NCI-H748 (cell line): ENCODE measurements around the gene EPN1.

Experiments
- DNase-seq: peaks from one replicate; lab custom pipeline; 2025; ENCODE audit not compliant: unreplicated experiment; lab: John Stamatoyannopoulos, UW

The EPN1 gene

GRCh38 chr19:55674841-55675660 lies at the start of gene EPN1:
Gene EPN1 (plus strand): TSS chr19:55675226. CDS start chr19:55678628, 3,402 bp downstream.
- peak; percentile 99 for DNase-seq

- DNase-seq: no peak
These were observed 48.7 kb upstream of the EPN1 start for GRCh38 chr19:55626350-55626749.

- DNase-seq: peak; percentile 96
These were observed 42.6 kb upstream of the EPN1 start for GRCh38 chr19:55632463-55632834.

DNA sequence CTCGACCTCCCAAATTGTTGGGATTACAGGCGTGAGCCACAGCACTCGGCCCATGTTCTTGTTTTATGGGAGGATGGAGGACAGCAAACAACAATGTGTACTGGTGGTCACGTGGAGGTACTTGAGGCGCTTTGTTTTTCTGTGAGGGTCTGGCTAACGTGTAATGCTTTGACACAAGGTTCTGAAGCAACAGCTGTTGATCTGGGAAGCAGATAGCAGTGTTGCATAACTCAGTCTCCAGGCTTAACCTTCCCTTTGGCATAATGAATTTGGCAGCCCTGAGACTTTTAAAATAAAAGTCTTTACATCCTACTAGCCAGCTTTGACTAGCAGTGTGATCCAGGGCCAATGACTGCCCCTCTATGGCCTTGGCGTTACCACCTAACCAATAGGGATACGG lies 41.2 kb upstream of the EPN1 start:
- DNase-seq: no peak

DNA sequence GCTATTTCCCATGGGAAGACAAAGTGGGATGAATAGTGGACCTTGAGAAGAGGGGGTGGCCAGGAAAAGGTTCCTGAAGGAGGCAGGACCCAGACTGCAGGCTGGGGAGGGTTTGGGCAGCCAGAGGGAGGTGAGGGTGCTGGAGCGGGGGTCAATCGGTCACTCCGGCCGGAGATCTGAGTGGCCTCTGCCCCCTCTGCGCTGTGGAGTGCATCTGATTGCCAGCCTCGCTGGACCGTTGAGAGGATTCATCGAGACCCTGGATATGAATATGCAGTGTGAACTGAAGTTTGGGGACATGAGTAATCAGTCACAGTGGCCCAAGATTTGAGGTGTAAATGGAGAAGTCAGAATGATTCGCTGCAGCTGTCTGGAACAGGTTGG lies 39.7 kb upstream of the EPN1 start:
- no peak for DNase-seq

DNA sequence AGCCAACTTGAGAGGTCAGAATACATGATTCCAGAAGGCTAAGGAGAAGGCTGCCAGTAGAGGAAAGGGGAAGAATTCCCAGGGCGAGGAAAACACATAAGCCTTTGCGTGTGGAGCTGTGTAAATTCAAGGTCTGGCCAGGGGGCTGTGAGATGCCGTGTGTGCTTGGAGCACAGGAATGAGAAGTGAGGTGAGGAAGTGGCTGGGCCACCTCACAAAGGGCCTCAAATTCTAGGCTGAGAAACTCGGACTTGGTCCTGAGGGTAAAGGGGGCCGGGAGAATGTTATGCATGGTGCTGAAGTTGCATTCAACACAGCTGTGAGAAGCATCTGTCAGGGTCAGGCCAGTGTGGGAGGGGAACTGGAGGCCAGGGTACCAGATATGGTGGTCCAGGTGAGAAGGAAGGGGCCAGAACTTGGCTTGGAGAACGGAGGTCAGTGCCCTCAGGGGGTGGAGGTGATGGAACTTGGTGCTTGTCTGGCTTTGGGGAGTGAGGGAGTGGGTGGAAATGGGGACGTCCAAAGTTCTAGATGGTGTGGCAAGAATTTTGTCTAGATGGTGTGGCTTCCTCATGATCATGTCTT lies 39.1 kb upstream of the EPN1 start:
- no peak for DNase-seq

DNA sequence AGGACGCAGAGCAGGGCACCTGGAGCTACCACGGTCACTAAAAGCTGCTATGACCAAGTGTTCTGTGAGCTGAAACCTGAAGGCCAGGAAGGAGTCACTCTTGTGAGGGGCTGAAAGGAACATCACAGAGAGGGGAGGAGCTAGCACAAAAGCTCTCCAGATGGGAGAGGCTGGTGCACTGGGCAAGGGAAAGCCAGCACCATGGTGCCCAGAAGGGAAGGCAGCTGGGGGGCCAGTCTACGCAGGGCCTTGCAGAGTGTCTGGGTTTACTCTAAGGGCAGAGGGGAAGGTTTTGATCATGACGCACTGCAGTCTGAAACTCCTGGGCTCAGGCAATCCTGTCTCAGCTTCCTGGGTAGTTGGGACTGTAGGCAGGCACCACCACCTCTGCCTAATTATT lies 38.3 kb upstream of the EPN1 start:
- DNase-seq: no peak

- no peak for DNase-seq
These were observed 37.5 kb upstream of the EPN1 start for GRCh38 chr19:55637534-55637933.

DNA sequence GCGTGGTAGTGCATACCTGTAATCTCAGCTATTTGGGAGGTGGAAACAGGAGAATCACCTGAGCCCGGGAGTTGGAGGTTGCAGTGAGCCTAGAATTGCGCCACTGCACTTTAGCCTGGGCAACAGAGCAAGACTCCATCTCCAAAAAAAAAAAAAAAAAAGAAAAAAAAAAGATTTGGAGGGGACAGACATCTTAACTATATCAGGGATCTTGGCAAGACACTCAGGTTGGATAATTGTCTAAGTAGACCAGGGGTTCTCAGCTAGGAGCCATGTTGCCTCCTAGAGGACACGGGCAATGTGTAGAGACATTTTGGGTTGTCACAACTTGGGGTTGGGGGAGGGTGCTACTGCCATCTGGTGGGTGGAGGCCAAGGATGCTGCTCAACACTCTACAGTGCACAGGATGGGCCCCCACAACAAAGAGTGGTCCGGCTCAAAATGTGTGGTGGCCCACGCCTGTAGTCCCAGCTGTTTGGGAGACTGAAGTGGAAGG lies 36.1 kb upstream of the EPN1 start:
- DNase-seq: peak; percentile 68

- peak; percentile 94 for DNase-seq
These were observed 34.9 kb upstream of the EPN1 start for GRCh38 chr19:55640043-55640576.

DNA sequence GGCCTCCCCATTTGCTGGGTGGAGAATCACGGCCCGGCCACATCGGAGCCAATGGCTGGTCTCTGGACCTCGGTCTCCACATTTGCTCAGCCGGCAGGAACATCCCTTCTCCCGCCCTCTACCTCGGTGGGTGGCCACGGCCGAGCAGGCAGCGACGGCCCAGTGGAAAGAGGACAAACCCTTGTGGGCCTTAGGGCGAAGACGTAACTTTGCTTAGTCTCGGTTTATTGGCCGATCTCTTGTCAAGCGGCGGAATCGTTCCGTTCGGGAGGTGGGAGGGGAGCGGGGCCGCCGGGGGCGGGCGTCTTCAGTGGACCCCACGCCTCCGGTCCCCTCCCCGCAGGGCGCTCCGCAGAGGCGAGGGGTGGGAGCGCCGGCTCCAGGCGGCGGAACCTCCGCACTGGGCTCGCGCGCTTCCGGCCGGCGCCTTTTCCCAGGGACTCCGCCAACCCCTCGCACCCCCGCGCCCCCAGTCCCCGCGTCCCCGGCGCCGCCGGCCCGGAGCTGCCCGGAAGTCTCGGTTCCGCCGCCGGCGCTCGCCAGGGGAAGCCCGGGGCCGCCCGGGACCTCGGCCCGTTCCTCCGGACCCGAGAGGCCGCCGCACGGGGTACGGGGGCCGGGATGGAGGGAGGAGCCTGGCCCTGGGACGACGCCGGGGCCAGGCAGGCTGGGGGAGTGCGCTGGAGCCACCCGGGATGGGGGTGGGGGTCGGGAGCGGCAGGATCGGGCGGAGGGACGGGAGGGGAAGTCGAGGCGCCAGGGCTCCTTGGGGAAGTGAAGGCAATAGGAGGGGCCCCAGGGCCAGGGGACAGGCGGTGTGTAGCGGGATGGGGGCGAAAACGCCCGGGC lies 34.2 kb upstream of the EPN1 start, which contains the start of gene ZNF580:
Gene ZNF580 (plus strand): TSS at position 426 of the 849 bp plus-strand sequence. CDS start 1,507 bp downstream, outside the sequence.
- peak; percentile 91 for DNase-seq

- peak; percentile 58 for DNase-seq
These were observed 33.4 kb upstream of the EPN1 start for GRCh38 chr19:55641426-55642152.

DNA sequence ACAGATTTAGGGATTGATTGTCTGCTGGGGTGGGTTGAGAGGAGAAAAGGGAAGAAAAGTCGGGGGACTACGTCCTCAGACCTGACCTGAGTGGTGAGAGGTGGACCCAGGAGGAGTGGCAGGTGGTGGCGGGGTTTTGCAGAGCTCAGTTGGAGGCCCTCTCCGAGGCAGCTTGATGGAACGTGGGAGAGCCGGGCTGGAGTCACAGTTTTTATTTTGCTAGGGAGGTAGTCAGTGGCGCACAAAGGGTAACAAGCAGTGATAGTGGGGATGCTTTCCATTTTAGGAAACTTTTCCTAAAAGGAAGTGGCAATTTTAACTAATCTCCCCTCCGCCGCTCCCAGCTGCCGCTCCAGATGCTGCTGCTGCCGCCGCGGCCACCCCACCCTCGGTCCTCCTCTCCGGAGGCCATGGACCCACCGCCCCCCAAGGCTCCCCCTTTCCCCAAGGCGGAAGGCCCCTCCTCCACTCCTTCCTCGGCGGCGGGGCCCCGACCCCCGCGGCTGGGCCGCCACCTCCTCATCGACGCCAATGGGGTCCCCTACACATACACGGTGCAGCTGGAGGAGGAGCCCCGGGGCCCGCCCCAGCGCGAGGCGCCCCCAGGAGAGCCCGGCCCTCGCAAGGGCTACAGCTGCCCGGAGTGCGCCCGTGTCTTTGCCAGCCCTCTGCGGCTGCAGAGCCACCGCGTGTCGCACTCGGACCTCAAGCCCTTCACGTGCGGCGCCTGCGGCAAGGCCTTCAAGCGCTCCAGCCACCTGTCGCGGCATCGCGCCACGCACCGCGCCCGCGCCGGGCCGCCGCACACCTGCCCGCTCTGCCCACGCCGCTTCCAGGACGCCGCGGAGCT lies 32.6 kb upstream of the EPN1 start:
- DNase-seq: peak; percentile 39

- DNase-seq: peak; percentile 87
These were observed 31.8 kb upstream of the EPN1 start, which contains the start of gene ZNF581 for GRCh38 chr19:55643003-55643886. Gene ZNF581 (plus strand): TSS chr19:55643649. CDS start chr19:55644572, 923 bp downstream.

DNA sequence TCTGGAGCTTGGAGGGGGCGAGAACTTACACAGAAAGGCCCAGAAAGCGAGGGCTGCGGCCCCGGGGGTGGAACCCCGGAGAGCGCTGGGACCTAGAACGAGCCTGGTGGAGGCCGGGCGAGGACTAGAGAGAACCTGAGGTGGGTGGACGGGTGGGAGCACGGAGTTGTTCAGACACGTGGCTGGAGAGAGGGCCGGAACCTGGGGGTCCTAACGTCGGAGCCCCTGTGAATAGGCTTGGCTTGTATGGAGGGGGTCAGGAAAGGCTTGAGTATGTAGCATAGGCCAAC lies 31.2 kb upstream of the EPN1 start:
- no peak for DNase-seq

- DNase-seq: no peak
These were observed 30.7 kb upstream of the EPN1 start for GRCh38 chr19:55644191-55644833.

- DNase-seq: no peak
These were observed 30.0 kb upstream of the EPN1 start for GRCh38 chr19:55644842-55645511.

DNA sequence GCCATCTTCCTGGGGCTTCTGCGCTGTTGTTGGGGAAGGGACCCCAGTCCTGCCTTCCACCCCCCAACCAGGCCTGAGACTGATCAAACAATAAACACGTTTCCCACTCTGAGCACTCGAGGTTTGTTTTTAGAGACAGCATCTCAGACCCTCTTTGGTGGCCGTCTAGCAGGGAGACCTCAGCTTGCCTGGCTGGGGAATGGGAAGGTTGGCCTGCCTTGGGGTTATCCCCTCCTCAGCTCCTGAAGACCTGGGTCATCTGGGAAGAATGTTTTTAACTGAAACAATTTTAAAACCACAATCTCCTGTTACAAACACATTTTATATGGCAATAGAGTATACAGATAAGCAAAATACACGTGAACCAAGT lies 29.5 kb upstream of the EPN1 start:
- DNase-seq: no peak
